Hepatic stellate cell (primary cell): Measurements from ENCODE around the gene LHX6.

Source experiments
- DNase-seq: peaks from one replicate; pipeline ENCODE4 v3.0.0; 2011; ENCODE audit warnings: low spot score

LHX6 gene

DNA sequence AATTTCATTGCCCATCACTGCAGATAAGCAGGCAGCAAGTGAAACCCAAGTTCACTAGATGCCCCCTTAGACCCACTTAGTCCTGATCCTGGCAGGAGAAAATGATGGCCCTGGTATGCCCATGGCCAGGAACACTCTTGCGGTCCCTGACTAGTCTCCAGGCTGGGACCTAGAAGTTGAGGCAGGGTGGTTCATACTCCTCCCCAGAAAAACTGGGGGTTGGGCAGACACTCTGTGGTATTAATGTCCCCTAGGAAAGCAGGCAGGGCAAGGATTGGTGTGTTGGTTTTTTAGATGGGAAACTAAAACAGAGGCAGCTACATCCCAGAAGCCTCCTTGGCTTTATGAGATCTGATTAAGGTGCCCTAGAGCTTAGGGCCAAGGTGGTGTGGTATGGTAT, 13.1 kb downstream of the LHX6 start:
- no peak for DNase-seq

- DNase-seq: no peak
These were observed 14.2 kb downstream of the LHX6 start for GRCh38 chr9:122214507-122214906.

GRCh38 chr9:122213589-122214413, 15.0 kb downstream of the LHX6 start:
- no peak for DNase-seq

DNA sequence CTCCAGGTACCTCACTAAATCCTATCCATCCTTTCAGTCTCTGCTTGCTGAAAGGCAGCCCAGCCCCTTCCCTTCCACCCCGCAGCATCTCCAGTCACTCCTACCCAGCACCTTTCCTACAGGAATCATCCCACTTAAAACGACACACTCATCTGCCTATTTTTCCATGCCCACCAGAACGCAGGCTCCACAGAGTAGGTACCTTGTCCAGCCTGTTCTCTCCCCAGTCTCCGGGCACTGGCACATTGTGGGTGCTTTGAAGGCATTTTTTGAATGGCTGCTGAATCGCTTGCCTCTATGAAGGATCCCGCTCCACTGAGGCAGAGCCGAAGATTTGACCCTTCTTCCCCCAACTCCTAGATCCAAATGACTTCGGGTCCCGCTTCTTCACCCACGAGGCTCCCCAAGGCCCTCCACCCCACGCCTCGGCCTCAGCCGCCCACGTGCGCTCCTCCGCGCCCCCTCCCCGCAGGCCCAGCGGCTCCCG, 15.6 kb downstream of the LHX6 start:
- DNase-seq: no peak

DNA sequence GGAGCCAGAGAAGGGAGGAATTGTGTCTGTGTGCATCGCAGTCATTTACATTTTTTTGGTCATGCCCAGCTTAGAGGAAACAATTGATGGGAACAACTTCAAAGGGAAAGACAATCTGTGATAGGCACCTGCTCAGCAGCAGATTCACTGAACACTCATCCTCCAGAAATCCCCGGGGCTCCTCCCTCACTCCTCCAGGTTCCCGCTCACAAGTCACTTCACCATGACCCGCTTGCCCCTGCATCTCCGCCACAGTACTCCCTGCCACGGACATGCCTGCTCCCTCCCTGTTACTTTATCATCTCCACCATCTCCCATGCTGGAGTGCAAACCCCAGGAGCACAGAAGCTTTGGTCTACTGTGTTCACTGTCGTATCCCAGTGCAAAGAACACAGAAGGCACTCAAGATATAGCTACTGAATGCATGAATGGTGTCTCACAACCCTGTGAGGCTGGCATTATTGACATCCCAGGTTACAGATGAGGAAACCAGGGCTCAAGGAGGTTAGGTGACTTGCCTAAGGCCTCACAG, 16.2 kb downstream of the LHX6 start:
- no peak for DNase-seq

- DNase-seq: no peak
These were observed 19.3 kb downstream of the LHX6 start for GRCh38 chr9:122209451-122209850.

DNA sequence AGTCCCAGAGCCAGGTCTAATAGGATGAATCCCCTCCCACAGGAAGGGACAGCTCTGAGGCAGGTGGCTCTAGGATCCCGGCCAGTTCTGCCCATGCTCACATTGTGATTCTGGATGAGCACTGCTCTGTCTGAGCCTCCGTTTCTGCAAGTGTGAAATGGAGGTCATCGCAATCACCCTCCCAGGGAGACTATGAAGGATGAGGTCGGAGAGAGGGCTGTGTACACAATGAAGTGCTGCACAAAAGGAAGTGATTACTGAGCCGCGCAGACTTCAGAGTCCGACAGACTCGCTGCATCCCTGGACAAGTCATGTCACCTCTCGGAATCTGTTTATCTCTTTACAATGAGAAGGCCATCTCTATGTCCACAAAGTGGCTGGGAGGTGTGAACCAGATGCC, 21.7 kb downstream of the LHX6 start:
- no peak for DNase-seq

DNA sequence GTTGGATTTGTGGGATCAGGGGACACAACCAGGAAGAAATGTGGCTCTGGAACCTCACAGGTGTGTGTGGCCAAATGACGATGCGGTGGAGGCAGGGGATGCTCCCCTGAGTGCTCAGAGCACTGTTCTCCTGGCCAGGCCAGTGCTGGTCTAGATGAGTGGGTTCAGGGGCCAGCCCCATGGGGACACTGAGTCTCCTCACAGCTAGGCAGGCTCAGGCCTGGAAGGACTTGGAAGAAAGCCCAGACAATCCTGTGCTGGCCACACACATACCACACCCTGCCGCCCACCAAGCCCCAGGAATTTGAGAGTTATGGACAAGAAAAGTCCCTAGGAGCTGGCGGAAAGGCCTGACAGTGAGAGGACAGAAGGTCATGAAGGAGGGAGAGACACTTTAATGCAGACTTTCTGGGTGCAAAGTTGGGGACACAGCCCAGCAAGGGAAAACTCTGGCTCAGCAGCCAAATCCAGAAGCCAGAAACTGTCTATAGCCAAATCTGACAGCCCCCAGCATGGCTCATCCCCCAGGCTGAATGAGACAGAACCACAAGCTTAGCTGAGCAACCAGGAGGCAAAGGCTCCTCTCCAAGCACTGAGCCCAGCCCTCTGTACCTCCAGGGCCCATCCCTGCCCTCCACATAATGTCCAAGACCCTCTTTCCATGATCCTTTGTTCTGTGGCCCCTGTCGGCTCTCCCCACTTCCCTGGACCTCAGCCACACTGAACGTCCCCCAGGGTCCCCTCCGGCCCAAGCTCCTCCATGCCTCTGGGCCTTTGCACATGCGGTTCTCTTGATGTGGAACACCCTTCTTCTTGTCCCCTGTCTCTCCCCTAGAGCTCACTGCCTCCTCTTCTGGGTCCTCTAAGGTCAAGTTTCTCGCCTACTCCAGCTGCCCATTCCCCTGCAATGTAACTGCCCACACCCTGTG, 22.4 kb downstream of the LHX6 start:
- DNase-seq: peak; percentile 93

DNA sequence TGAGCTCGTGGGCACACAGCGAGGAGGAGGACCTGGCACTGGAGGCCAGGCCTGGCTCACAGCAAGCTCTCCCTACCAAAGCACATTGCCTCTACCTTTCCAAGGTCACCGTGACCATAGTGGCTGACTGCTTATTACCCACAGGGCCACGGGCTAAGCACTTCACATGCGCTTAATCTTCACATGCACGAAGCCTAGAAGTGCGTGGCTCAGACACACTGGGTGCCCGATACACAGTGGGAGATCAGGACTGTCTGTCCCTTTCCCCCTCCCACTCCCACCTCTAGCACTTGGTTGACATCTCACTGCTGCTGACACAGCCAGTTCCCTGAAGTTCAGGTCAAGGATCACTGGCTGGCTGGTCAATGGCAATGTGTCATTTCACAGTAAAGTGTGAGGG, 23.6 kb downstream of the LHX6 start:
- DNase-seq: no peak

DNA sequence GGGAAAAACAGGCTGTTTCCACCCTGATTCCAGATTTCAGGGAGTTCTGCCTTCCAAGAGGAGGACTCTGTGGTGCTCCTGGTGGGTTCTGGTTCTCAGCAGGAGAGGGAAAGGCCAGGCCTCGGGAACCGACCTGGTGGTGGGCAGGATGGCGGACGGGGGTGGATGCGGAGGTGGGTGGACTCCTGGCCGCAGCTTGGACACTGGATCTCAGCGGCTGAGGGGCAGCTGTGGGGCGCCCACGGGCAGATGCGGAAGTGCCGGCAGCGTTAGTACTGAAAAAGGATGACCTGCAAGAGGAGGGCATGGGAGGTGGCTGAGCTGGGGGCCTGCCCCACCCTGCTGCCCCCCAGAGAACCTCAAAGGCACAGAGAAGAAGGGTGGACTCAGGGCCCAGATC, 24.3 kb downstream of the LHX6 start:
- no peak for DNase-seq

- no peak for DNase-seq
These were observed 24.7 kb downstream of the LHX6 start for GRCh38 chr9:122204055-122204454.

- DNase-seq: no peak
These were observed 26.6 kb downstream of the LHX6 start for GRCh38 chr9:122202111-122202510.

DNA sequence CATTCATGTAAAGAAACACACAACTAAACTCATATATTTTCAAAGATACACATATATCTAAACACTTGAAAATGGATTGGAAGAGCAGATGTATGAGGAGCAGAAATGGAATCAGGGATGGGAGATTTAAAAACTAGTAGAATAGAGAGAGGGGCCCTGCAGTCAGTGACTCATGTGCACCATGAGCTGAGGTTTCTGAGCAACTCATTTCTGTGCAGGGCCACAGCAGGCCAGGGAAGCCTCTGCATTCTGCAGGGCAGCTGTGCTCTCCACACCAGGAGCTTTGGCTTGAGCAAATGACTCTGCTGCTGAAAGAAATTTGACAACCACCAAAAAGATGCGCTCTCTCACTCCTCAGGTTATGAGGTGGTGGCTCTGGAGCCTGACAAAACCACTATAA, 27.1 kb downstream of the LHX6 start:
- no peak for DNase-seq

DNA sequence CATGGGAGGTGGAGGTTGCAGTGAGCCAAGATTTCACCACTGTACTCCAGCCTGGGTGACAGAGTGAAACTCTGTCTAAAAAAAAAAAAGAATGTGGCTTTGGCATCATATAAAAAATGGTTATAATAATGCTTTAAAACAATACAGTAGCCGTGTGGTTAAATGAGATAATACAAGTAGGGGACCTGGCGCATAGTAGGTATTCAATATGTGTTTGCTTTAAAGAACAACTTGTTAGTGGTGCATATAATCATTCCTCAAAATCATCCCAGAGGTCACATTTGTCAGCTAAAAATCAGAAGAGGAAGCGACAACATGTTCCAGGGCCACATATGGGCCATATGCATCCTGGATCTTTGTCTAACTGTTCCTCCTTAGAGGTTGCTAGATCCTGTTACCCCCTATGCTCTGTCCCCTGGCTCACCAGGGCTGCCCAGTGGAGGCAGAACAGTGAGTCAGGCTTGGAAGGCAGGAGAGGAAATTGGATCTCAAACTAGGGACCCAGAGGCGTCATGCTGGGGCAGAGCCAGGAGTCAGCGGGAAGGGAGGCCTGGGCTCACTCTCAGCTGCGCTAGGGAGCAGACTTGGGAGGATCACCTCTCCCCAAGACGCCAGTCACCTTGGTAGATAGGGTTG, 27.7 kb downstream of the LHX6 start:
- no peak for DNase-seq

- DNase-seq: no peak
These were observed 30.9 kb downstream of the LHX6 start for GRCh38 chr9:122197882-122198281.

DNA sequence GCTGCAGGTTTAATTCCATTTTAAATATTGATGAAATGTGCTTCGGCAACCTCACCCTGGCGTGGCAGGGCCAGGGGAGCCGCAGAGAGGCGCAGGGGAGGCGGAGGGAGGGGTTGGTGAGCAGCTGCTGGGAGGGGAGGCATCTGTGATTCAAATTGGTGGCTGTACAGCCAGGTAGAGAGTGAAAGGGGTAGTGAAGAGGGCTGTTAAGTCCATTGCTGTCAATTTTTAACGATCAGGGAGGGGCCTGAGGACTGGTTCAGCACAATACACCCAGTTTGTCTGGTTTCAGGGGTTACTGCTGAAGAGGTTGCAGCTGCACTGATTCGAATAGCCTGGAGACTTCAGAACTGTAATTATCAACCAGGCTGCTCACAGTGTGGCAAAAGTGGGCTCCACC, 31.3 kb downstream of the LHX6 start:
- DNase-seq: no peak

DNA sequence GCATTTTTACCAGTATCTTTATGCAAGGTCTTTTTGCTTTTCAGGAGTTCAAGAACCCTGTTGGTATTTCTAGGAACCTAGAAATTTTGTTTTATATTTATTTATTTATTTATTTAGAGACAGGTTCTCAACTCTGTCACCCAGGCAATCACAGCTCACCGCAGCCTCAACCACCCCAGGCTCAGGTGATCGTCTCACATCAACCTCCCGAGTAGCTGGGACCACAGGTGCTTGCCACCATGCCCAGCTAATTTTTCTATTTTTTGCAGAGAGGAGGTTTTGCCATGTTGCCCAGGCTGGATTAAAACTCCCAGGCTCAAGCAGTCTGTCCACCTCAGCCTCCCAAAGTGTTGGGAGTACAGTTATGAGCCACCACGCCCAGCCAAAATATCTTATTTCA, 32.9 kb downstream of the LHX6 start:
- no peak for DNase-seq

GRCh38 chr9:122193651-122194050, 35.1 kb downstream of the LHX6 start:
- DNase-seq: no peak

- DNase-seq: no peak
These were observed 35.7 kb downstream of the LHX6 start for GRCh38 chr9:122192914-122193525.

DNA sequence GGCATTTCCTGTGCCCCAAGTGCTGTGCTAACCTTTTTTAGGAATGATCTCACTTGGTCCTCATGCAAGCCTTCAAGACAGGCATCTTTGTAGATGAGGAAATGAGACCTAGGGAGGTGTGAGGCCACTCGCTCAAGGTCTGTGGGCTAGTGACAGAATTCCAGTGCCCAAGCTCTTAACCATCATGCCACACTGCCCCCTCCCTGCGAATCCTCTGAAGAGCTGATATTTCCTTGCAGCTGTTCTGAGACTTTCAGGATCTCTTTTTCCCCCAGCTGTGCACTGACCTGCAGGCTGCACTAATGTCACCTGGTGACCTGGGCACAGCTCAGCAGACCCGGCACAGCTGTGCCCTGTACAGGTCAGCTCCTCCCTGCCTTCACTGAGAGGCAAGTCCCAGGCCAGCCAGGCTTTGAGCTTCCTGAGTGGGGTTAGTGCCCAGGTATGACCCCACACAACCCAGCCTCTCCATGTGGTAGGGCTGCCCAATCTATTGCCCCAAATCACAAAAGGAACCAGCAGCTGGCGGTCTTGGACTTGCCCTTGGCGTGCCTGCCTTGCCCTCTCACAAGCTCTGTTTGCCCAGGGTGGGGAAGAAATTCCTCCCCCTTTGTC, 36.4 kb downstream of the LHX6 start:
- no peak for DNase-seq

DNA sequence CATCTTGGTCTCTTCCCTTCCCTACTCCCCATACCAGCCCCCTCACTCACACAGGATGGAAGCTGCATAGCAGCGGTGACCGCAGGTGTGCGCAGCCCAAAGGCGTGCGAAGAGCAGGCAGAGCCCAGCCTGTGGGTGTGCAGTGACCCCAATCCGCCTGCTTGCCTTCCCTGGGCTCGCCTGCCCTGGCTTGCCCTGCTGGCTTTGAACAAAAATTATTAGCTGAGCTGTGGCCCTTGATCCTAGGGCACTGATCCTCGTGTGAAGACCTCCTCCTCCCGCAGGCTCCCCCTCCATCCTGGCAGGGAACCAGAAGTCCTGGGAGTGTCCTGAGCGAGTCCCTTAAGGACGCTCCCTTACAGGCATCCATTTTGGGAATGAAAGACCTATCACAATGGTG, 37.2 kb downstream of the LHX6 start:
- DNase-seq: no peak
